Kidney epithelial cell (primary cell): ENCODE results near the gene CYGB. TPM values are rescaled to one million over a fixed set of nuclear protein-coding genes. Genes with fewer than 3 reads are reported as not detected.

ENCODE experiments used
- DNase-seq: peaks from one replicate; pipeline ENCODE4 v3.0.0-alpha.2; 2010; ENCODE audit warnings: low read depth
- H3K27me3 ChIP-seq: 2 replicates; pipeline ENCODE4 v1.6.0; 2011; ENCODE audit warnings: low read length; ENCODE audit not compliant: control insufficient read depth, insufficient read depth
- H3K36me3 ChIP-seq: 2 replicates; pipeline ENCODE4 v1.5.1; 2011; ENCODE audit warnings: low read length; ENCODE audit not compliant: control insufficient read depth, insufficient read depth
- H3K4me3 ChIP-seq: 2 replicates; pipeline ENCODE4 v1.5.1; 2011; ENCODE audit warnings: low read depth, mild to moderate bottlenecking, control low read depth, low read length
- CTCF ChIP-seq: IDR thresholded peaks from 2 replicates; pipeline ENCODE4 v1.5.1; 2011; ENCODE audit warnings: mild to moderate bottlenecking, moderate library complexity, low read length, control low read depth, inconsistent platforms; ENCODE audit not compliant: insufficient read depth, poor library complexity, severe bottlenecking
- total RNA-seq: library from RNA; depleted of rRNA; stranded (reverse); fragments of >200 nt; gene quantifications from 2 replicates; pipeline ENCODE4 v1.2.3, GENCODE V29; 2015

CYGB gene
- total RNA-seq: 16.9 and 19.9 TPM in 2 replicates

- Histone ChIP-seq H3K36me3 (no peaks in the 10 kb centered on the region), H3K4me3 (peak within 1 kb of the TSS; percentile 27), H3K27me3 (peaks cover 7% of the 10 kb centered on the region)
- no peak for TF ChIP-seq CTCF
- no peak for DNase-seq
Measured at GRCh38 chr17:76537578-76538280, at the start of gene CYGB. TSS of gene CYGB (minus strand) at chr17:76537709. CDS start at chr17:76537542, 167 bp downstream.

- H3K4me3 ChIP-seq: no peak overlapping the region
- H3K27me3 ChIP-seq: peaks cover 14% of the 10 kb centered on the region
- no peaks in the 10 kb centered on the region for H3K36me3 ChIP-seq
- DNase-seq: no peak
- TF ChIP-seq CTCF: no peak
Measured at GRCh38 chr17:76586741-76587487, 49.4 kb upstream of the CYGB start.

GRCh38 chr17:76585649-76586593, 48.4 kb upstream of the CYGB start, which contains the start of gene ST6GALNAC2:
TSS of gene ST6GALNAC2 (minus strand) at chr17:76585860. CDS start at chr17:76585808, 52 bp downstream.
- H3K4me3 ChIP-seq: peak within 1 kb of the TSS; percentile 51
- TF ChIP-seq CTCF: peak; percentile 28
- no peak for DNase-seq
- H3K27me3 ChIP-seq: peaks cover 14% of the 10 kb centered on the region
- H3K36me3 ChIP-seq: no peaks in the 10 kb centered on the region

GRCh38 chr17:76585033-76585648, 47.6 kb upstream of the CYGB start:
- Histone ChIP-seq H3K4me3 (peak overlapping the region; percentile 51), H3K27me3 (peaks cover 14% of the 10 kb centered on the region), H3K36me3 (no peaks in the 10 kb centered on the region)
- TF ChIP-seq CTCF: no peak
- no peak for DNase-seq

- peaks cover 14% of the 10 kb centered on the region for H3K27me3 ChIP-seq
- TF ChIP-seq CTCF: no peak
- no peaks in the 10 kb centered on the region for H3K36me3 ChIP-seq
- DNase-seq: no peak
- H3K4me3 ChIP-seq: peak overlapping the region; percentile 51
Measured at GRCh38 chr17:76584427-76585032, 47.0 kb upstream of the CYGB start.
